Activated CD8-positive, alpha-beta T cell treated with anti-CD3 and anti-CD28 coated beads for 36 hours (primary cell): ENCODE data around the gene ZNF574. TPM values are rescaled to one million over a fixed set of nuclear protein-coding genes. Genes with fewer than 3 reads are reported as not detected.

ENCODE experiments used
- ATAC-seq: fragments of 200-7000 bp; cut with Tn5 transposase; one replicate; pipeline ENCODE4 v1.10.0; 2021; ENCODE audit warnings: mild to moderate bottlenecking, moderate library complexity
- CTCF ChIA-PET: fragments of 350-600 bp; sonication (Branson Sonifier 250); formaldehyde crosslinking; loops from one replicate; lab custom pipeline; 2021; ENCODE audit warnings: antibody characterized with exemption; lab: Charles Lee
- POLR2A ChIA-PET: fragments of 350-600 bp; sonication (Branson Sonifier 250); formaldehyde crosslinking; loops from one replicate; lab custom pipeline; 2021; ENCODE audit warnings: antibody characterized with exemption; lab: Charles Lee
- DNase-seq: peaks from one replicate; pipeline ENCODE4 v3.0.0-alpha.2; 2020
- H3K27ac Mint-ChIP-seq: one replicate; pipeline ENCODE4 v1.8.0; 2021; ENCODE audit warnings: mild to moderate bottlenecking, mixed read lengths
- H3K27me3 Mint-ChIP-seq: one replicate; pipeline ENCODE4 v1.8.0; 2021; ENCODE audit warnings: mixed read lengths
- H3K36me3 Mint-ChIP-seq: one replicate; pipeline ENCODE4 v1.8.0; 2021; ENCODE audit warnings: low read depth, mixed read lengths
- H3K4me1 Mint-ChIP-seq: one replicate; pipeline ENCODE4 v1.8.0; 2021; ENCODE audit warnings: low read depth, mixed read lengths
- H3K4me3 Mint-ChIP-seq: one replicate; pipeline ENCODE4 v1.8.0; 2021; ENCODE audit warnings: mild to moderate bottlenecking, moderate library complexity, mixed read lengths
- H3K9me3 Mint-ChIP-seq: one replicate; pipeline ENCODE4 v1.8.0; 2021; ENCODE audit warnings: mixed read lengths
- intact Hi-C: fragments of 100-400 bp; cut with micrococcal nuclease; formaldehyde crosslinking; loops from one replicate; pipeline ENCODE4 v1.10.0; 2022
- total RNA-seq, 2 experiments: library from RNA; stranded (reverse); gene quantifications; one replicate each; pipeline ENCODE4 v1.2.3, GENCODE V29; 2021
- TF ChIP-seq, protein P1 (sequence below): fragments of 200-600 bp; IDR thresholded peaks from one replicate; pipeline ENCODE4 v1.8.0; 2022; ENCODE audit warnings: antibody characterized with exemption, mild to moderate bottlenecking

ZNF574 gene
- total RNA-seq, 2 experiments from 2014 or later, result 12.4 to 12.8 TPM

DNA sequence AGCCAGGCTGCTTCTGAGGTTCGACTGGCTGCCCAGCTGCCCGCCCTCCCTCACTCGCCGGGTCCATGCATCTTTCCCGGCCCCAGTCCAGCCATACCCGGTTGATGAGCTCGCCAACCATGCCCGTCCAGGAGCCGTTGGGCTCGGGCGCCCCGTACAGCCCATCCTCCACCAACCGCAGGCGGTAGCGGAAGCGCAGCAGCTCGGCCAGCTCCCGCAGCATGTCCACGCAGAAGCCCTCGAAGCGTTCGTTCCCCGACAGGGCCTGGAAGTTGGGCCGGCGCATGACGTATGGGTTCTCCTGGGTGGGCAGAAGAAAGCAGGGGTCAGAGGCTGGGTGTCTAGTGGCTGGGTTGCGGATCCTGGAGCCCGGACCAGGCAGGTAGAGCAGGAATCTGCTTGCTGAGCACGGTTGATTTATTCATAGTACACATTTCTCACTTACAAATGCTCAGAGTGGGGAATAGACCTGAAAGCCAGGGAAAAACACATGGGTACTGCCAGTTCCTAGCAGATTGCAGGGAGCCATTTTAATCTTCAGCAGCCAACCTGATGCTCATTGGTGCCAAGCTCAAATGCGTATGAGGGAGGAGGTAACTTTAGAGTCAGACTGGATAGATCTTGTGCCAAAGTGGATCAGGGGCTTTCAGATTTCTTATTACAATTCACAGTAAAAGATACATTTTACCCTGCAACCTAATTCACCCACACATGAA, 33.4 kb upstream of the ZNF574 start:
- Mint-ChIP-seq H3K4me3 (no peak overlapping the region), H3K9me3 (no peaks in the 10 kb centered on the region), H3K36me3 (no peaks in the 10 kb centered on the region), H3K27me3 (no peaks in the 10 kb centered on the region), H3K27ac (no peak overlapping the region), H3K4me1 (no peaks in the 10 kb centered on the region)
- ChIA-PET POLR2A (no interaction called here), CTCF (interaction anchor here (1.1 to 1.8 kb wide), 2 partner anchors 8 to 289 kb away, joined by 4 read pairs; no protein-coding TSS in a partner anchor)
- intact Hi-C loops, result no loop called here
- TF ChIP-seq, protein P1, sequence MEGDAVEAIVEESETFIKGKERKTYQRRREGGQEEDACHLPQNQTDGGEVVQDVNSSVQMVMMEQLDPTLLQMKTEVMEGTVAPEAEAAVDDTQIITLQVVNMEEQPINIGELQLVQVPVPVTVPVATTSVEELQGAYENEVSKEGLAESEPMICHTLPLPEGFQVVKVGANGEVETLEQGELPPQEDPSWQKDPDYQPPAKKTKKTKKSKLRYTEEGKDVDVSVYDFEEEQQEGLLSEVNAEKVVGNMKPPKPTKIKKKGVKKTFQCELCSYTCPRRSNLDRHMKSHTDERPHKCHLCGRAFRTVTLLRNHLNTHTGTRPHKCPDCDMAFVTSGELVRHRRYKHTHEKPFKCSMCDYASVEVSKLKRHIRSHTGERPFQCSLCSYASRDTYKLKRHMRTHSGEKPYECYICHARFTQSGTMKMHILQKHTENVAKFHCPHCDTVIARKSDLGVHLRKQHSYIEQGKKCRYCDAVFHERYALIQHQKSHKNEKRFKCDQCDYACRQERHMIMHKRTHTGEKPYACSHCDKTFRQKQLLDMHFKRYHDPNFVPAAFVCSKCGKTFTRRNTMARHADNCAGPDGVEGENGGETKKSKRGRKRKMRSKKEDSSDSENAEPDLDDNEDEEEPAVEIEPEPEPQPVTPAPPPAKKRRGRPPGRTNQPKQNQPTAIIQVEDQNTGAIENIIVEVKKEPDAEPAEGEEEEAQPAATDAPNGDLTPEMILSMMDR, result no peak
- DNase-seq (no peak), ATAC-seq (no peak)

DNA sequence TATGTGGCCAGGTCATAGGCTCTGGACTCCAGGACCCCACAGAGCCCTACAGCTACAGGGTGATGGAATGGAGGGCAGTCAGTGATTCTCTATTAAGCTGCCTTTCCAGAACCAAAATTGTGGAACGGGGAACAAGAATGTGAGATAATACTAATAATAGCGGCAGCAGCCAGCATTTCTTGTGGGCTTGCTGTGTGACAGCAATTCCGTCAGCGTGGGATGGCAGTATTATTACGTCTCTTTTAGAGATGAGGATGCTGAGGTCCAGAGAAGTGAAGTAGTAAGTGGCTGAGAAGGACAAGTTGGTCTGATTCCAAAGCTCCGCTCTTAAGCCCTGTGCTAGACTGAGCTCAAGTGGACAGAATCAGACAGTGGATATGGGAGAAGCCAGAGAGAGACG, 30.4 kb upstream of the ZNF574 start:
- peaks cover 5% of the 10 kb centered on the region for H3K4me1 Mint-ChIP-seq
- POLR2A ChIA-PET, result no interaction called here
- DNase-seq, result no peak

DNA sequence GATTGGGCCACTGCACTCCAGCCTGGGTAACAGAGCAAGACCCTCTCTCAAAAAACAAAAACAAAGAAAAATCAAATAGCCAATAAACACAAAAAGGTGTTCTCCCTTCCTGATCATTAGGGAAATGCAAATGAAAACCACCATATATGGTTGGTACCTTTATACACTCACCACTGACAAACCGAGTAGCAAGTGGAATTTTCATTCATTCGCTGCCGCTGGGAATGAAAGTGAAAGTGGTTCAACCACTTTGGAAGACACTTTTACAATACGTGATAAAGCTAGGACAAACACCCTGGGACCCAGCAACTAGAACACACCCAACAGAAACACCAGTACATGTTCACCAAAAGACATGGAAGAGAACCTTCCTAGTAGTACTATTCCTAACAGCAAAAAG, 27.0 kb upstream of the ZNF574 start:
- ChIA-PET POLR2A (interaction anchor here (0.9 kb wide), 1 partner anchor 11 kb away, joined by 3 read pairs; no protein-coding TSS in a partner anchor), CTCF (interaction anchor here (1.2 to 2.5 kb wide), 3 partner anchors 14 to 256 kb away, joined by 5 to 11 read pairs (median 5); partner anchors contain the start of gene PAFAH1B3)
- TF ChIP-seq, protein P1, result no peak
- intact Hi-C loops, result no loop called here
- Mint-ChIP-seq H3K27ac (peak overlapping the region; percentile 56), H3K9me3 (no peaks in the 10 kb centered on the region), H3K4me3 (peak overlapping the region; percentile 47), H3K36me3 (no peaks in the 10 kb centered on the region), H3K27me3 (no peaks in the 10 kb centered on the region), H3K4me1 (peaks cover 7% of the 10 kb centered on the region)
- DNase-seq, result peak; percentile 27
- ATAC-seq, result peak; percentile 11

More for the DNA sequence above, 30.4 kb upstream of the ZNF574 start:
- CTCF ChIA-PET, result interaction anchor here (1.4 to 1.5 kb wide), 2 partner anchors 11 to 15 kb away, joined by 4 to 8 read pairs; no protein-coding TSS in a partner anchor
- ATAC-seq, result no peak
- Mint-ChIP-seq H3K27me3 (no peaks in the 10 kb centered on the region), H3K27ac (no peak overlapping the region), H3K9me3 (no peaks in the 10 kb centered on the region), H3K36me3 (no peaks in the 10 kb centered on the region), H3K4me3 (no peak overlapping the region)
- TF ChIP-seq, protein P1, result no peak
- intact Hi-C loops, result no loop called here

DNA sequence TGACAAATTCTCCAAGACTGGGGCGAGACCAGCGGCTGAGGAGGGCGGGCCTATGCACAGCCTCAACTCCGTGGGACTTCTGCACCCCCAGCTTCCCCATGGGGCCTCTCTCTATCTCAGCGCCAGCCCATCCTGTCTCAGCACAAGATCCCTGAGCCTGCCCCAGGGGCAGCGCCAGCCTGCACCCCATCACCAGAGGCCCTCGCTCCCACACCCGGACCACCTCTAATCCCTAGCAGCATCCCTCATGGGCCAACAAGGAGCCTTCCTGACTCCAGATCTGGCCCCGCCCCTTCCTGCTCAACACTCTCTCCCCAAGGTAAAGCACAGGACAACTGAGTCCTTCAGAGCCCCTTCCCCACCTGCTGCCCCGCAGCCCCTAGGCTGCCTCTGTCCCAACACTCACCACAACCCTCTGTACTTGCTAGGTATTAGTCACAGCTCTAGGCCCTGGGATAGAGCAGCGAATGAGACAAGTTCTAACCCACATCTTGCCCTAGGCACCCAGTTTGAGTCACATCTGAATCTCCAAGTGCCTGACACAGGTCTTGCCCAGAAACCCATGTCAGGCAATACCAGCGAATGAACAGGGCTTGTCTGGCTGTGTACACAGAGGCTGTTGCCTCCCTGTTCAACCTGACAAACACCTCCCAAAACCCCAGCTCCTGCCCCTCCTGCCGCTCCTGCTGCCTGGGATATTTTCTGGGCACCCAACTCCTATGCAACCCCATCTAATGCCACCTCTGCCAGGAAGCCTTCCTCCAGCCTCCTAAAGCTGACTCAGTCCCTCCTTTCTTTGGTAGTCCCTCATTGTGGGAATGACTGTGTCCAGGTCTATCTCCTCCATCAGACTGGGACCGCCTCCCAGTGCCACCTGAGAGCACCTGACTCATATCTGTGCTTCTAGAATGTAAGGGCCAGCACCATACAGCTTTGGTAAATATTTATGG, 24.5 kb upstream of the ZNF574 start:
- Mint-ChIP-seq H3K27me3 (no peaks in the 10 kb centered on the region), H3K4me3 (no peak overlapping the region), H3K9me3 (no peaks in the 10 kb centered on the region), H3K36me3 (no peaks in the 10 kb centered on the region), H3K4me1 (peaks cover 7% of the 10 kb centered on the region), H3K27ac (no peak overlapping the region)
- intact Hi-C loops, result no loop called here
- peak; percentile 44 for DNase-seq
- peak; percentile 91 for ATAC-seq
- TF ChIP-seq, protein P1, result no peak
- POLR2A ChIA-PET, result interaction anchor here (0.6 kb wide), 1 partner anchor 181 kb away, joined by 3 read pairs; no protein-coding TSS in a partner anchor
- CTCF ChIA-PET, result interaction anchor here (1.0 to 3.1 kb wide), 3 partner anchors 17 to 345 kb away, joined by 3 to 11 read pairs (median 3); no protein-coding TSS in a partner anchor
